Testis (tissue), 3 donors: Measurements from ENCODE around the gene FAM124A. TPM values are rescaled to one million over a fixed set of nuclear protein-coding genes. Genes with fewer than 3 reads are reported as not detected.

Source experiments
- DNase-seq: peaks from one replicate; pipeline ENCODE4 v3.0.0-alpha.2; 2019
- H3K27ac ChIP-seq, 2 donors: fragments of 200-600 bp; sonication (generic); one replicate each; pipeline ENCODE4 v1.5.1; 2019
- H3K27me3 ChIP-seq: fragments of 200-600 bp; sonication (generic); one replicate; pipeline ENCODE4 v1.5.1; 2019
- H3K36me3 ChIP-seq: fragments of 200-600 bp; sonication (generic); one replicate; pipeline ENCODE4 v1.5.1; 2017; ENCODE audit warnings: low read depth; ENCODE audit errors: missing control alignments
- H3K4me1 ChIP-seq: fragments of 200-600 bp; sonication (generic); one replicate; pipeline ENCODE4 v1.5.1; 2019
- H3K4me3 ChIP-seq, 2 donors: fragments of 200-600 bp; sonication (generic); one replicate each; pipeline ENCODE4 v1.5.1; 2017 to 2019
- H3K9me3 ChIP-seq: fragments of 200-600 bp; sonication (generic); one replicate; pipeline ENCODE4 v1.5.1; 2017
- CTCF ChIP-seq, 3 experiments: fragments of 450-650 bp in 2 of 3; fragments of 200-600 bp in 1 of 3; sonication (generic) in 1 of 3; IDR thresholded peaks; one replicate each; pipeline ENCODE4 v1.5.1; 2016 to 2019; ENCODE audit warnings: antibody characterized with exemption in 3 of 3, mild to moderate bottlenecking in 2 of 3, moderate library complexity in 1 of 3
- POLR2A ChIP-seq: fragments of 450-650 bp; IDR thresholded peaks from one replicate; pipeline ENCODE4 v1.6.1; 2017; ENCODE audit warnings: antibody characterized with exemption, mild to moderate bottlenecking, moderate library complexity
- WGBS, 2 donors: methylation state at CpG; one replicate each; pipeline ENCODE4 v1.1.5; 2018; 5-methylcytosine and 5-hydroxymethylcytosine counted together
- intact Hi-C: fragments of 100-400 bp; cut with DNase I; formaldehyde crosslinking; loops from one replicate; pipeline ENCODE4 v1.15.1; 2023; ENCODE audit warnings: low total_unique reads
- polyA plus RNA-seq: library from polyadenylated mRNA; stranded (reverse); fragments of 350-450 nt; fragmentation: Illumina TruSeq; extraction: RNeasy Lipid Tissue Mini Kit (QIAGEN cat#74804); gene quantifications from one replicate; pipeline ENCODE4 v1.2.3, GENCODE V29; 2014; ENCODE audit warnings: low read depth, low replicate concordance; ENCODE audit not compliant: insufficient read depth
- total RNA-seq, 2 donors: library from RNA; depleted of rRNA; stranded (reverse); fragments of >200 nt; gene quantifications; one replicate each; pipeline ENCODE4 v1.2.3, GENCODE V29; 2016

Gene FAM124A
- total and polyA plus RNA-seq, 3 donors from 2014 or later: 2.7 to 3.4 (median 3.0) TPM

GRCh38 chr13:51178456-51179074, 43.6 kb upstream of the FAM124A start:
- intact Hi-C loops: no loop called here
- WGBS, 2 donors: 88 to 96% methylated on average over 4 of the region's 4 CpGs
- Histone ChIP-seq H3K4me1 (no peaks in the 10 kb centered on the region), H3K27me3 (no peaks in the 10 kb centered on the region), H3K9me3 (no peaks in the 10 kb centered on the region), H3K36me3 (no peaks in the 10 kb centered on the region), H3K27ac (no peak overlapping the region), H3K4me3 (no peak overlapping the region)
- no peak for TF ChIP-seq CTCF (IDR thresholded peaks at IDR 0.05)
- no peak for TF ChIP-seq POLR2A
- no peak for DNase-seq

- Histone ChIP-seq H3K27ac (no peak overlapping the region), H3K27me3 (no peaks in the 10 kb centered on the region), H3K4me1 (no peaks in the 10 kb centered on the region), H3K36me3 (no peaks in the 10 kb centered on the region), H3K4me3 (no peak overlapping the region), H3K9me3 (no peaks in the 10 kb centered on the region)
- no peak for TF ChIP-seq CTCF (IDR thresholded peaks at IDR 0.05)
- TF ChIP-seq POLR2A: no peak
- intact Hi-C loops: no loop called here
- DNase-seq: no peak
- WGBS, 2 donors: 78 to 91% methylated on average over 5 of the region's 5 CpGs
These were observed 42.7 kb upstream of the FAM124A start for GRCh38 chr13:51179432-51179971.

GRCh38 chr13:51180853-51181511, 41.2 kb upstream of the FAM124A start:
- H3K4me1 ChIP-seq: no peaks in the 10 kb centered on the region
- intact Hi-C loops: no loop called here
- no peaks in the 10 kb centered on the region for H3K27me3 ChIP-seq
- no peak overlapping the region for H3K4me3 ChIP-seq
- H3K9me3 ChIP-seq: no peaks in the 10 kb centered on the region
- DNase-seq: no peak
- TF ChIP-seq POLR2A (no peak), CTCF (IDR thresholded peaks at IDR 0.05) (no peak)
- no peak overlapping the region for H3K27ac ChIP-seq
- H3K36me3 ChIP-seq: no peaks in the 10 kb centered on the region
- WGBS, 2 donors: 49 to 50% methylated on average over 2 of the region's 2 CpGs

- intact Hi-C loops: no loop called here
- Histone ChIP-seq H3K36me3 (no peaks in the 10 kb centered on the region), H3K27ac (no peak overlapping the region), H3K4me3 (no peak overlapping the region), H3K4me1 (no peaks in the 10 kb centered on the region), H3K27me3 (no peaks in the 10 kb centered on the region), H3K9me3 (no peaks in the 10 kb centered on the region)
- TF ChIP-seq CTCF (IDR thresholded peaks at IDR 0.05) (no peak), POLR2A (no peak)
- WGBS, 2 donors: 63 to 76% methylated on average over 4 of the region's 4 CpGs
- no peak for DNase-seq
These were observed 40.3 kb upstream of the FAM124A start for GRCh38 chr13:51181786-51182383.
